Activated CD8-positive, alpha-beta memory T cell treated with anti-CD3 and anti-CD28 coated beads, Interleukin-2, amount 10 ng/mL, durations not matched to agents 7 days and 5 days (primary cell): ENCODE data around the gene MVD. TPM values are rescaled to one million over a fixed set of nuclear protein-coding genes. Genes with fewer than 3 reads are reported as not detected.

Experiments used
- ATAC-seq: fragments of 150-1000 bp; cut with Tn5 transposase; one replicate; pipeline ENCODE4 v1.10.0; 2021; ENCODE audit warnings: moderate library complexity
- CTCF ChIA-PET: fragments of 350-600 bp; sonication (Branson Sonifier 250); formaldehyde crosslinking; loops from one replicate; lab custom pipeline; 2021; ENCODE audit warnings: antibody characterized with exemption; lab: Charles Lee
- DNase-seq: peaks from one replicate; pipeline ENCODE4 v3.0.0-alpha.2; 2020
- H3K27ac Mint-ChIP-seq: one replicate; pipeline ENCODE4 v1.8.0; 2021; ENCODE audit warnings: mild to moderate bottlenecking, mixed read lengths
- H3K27me3 Mint-ChIP-seq: one replicate; pipeline ENCODE4 v1.8.0; 2021; ENCODE audit warnings: mixed read lengths
- H3K36me3 Mint-ChIP-seq: one replicate; pipeline ENCODE4 v1.8.0; 2021; ENCODE audit warnings: mild to moderate bottlenecking, mixed read lengths
- H3K4me1 Mint-ChIP-seq: one replicate; pipeline ENCODE4 v1.8.0; 2021; ENCODE audit warnings: mixed read lengths
- H3K4me3 Mint-ChIP-seq: one replicate; pipeline ENCODE4 v1.8.0; 2021; ENCODE audit warnings: mild to moderate bottlenecking, moderate library complexity, mixed read lengths
- H3K9me3 Mint-ChIP-seq: one replicate; pipeline ENCODE4 v1.8.0; 2022; ENCODE audit warnings: low read depth, mixed read lengths
- total RNA-seq, 2 experiments: library from RNA; stranded (reverse); gene quantifications; one replicate each; pipeline ENCODE4 v1.2.3, GENCODE V29; 2021

MVD gene
- total RNA-seq, 2 experiments from 2014 or later: 112 to 134 TPM

GRCh38 chr16:88624977-88625576 is 37.8 kb downstream of the MVD start:
- Mint-ChIP-seq H3K27me3 (no peaks in the 10 kb centered on the region), H3K9me3 (no peaks in the 10 kb centered on the region), H3K4me3 (no peak overlapping the region), H3K27ac (no peak overlapping the region), H3K4me1 (peaks cover 25% of the 10 kb centered on the region), H3K36me3 (peaks cover 24% of the 10 kb centered on the region)
- DNase-seq (peak; percentile 55), ATAC-seq (peak; percentile 28)
- CTCF ChIA-PET: interaction anchor here (1.6 kb wide), 1 partner anchor 8 kb away, joined by 3 read pairs; no protein-coding TSS in a partner anchor

GRCh38 chr16:88624481-88624880 is 38.4 kb downstream of the MVD start:
- Mint-ChIP-seq H3K9me3 (no peaks in the 10 kb centered on the region), H3K27ac (peak overlapping the region; percentile 11), H3K4me3 (no peak overlapping the region), H3K4me1 (peaks cover 31% of the 10 kb centered on the region), H3K36me3 (peaks cover 27% of the 10 kb centered on the region), H3K27me3 (no peaks in the 10 kb centered on the region)
- DNase-seq (no peak), ATAC-seq (no peak)
- CTCF ChIA-PET: interaction anchor here (1.6 kb wide), 1 partner anchor 9 kb away, joined by 3 read pairs; no protein-coding TSS in a partner anchor

GRCh38 chr16:88623858-88624257 is 39.0 kb downstream of the MVD start:
- Mint-ChIP-seq H3K4me1 (peaks cover 38% of the 10 kb centered on the region), H3K27me3 (no peaks in the 10 kb centered on the region), H3K4me3 (no peak overlapping the region), H3K9me3 (no peaks in the 10 kb centered on the region), H3K27ac (no peak overlapping the region), H3K36me3 (peaks cover 28% of the 10 kb centered on the region)
- DNase-seq: no peak
- CTCF ChIA-PET: no interaction called here
- no peak for ATAC-seq

- no peak for DNase-seq
- ATAC-seq: no peak
- Mint-ChIP-seq H3K27me3 (no peaks in the 10 kb centered on the region), H3K27ac (no peak overlapping the region), H3K9me3 (no peaks in the 10 kb centered on the region), H3K36me3 (peaks cover 29% of the 10 kb centered on the region), H3K4me3 (no peak overlapping the region), H3K4me1 (peaks cover 46% of the 10 kb centered on the region)
- CTCF ChIA-PET: interaction anchor here (0.8 kb wide), 1 partner anchor 11 kb away, joined by 3 read pairs; no protein-coding TSS in a partner anchor
Measured at GRCh38 chr16:88622866-88623265, 40.0 kb downstream of the MVD start.

GRCh38 chr16:88622125-88622524 is 40.8 kb downstream of the MVD start:
- Mint-ChIP-seq H3K27ac (no peak overlapping the region), H3K36me3 (peaks cover 22% of the 10 kb centered on the region), H3K4me1 (peaks cover 46% of the 10 kb centered on the region), H3K27me3 (no peaks in the 10 kb centered on the region), H3K9me3 (no peaks in the 10 kb centered on the region), H3K4me3 (no peak overlapping the region)
- DNase-seq (no peak), ATAC-seq (no peak)
- CTCF ChIA-PET: no interaction called here

GRCh38 chr16:88619859-88620815 is 42.8 kb downstream of the MVD start:
- CTCF ChIA-PET: interaction anchor here (0.6 to 3.0 kb wide), 16 partner anchors 9 to 182 kb away, joined by 3 to 15 read pairs (median 3); partner anchors contain the start of genes CYBA, MVD and ZC3H18
- H3K27ac Mint-ChIP-seq: peak overlapping the region; percentile 79
- no peaks in the 10 kb centered on the region for H3K9me3 Mint-ChIP-seq
- DNase-seq (peak; percentile 93), ATAC-seq (peak; percentile 84)
- peaks cover 43% of the 10 kb centered on the region for H3K4me1 Mint-ChIP-seq
- no peaks in the 10 kb centered on the region for H3K27me3 Mint-ChIP-seq
- peak overlapping the region; percentile 18 for H3K4me3 Mint-ChIP-seq
- peaks cover 22% of the 10 kb centered on the region for H3K36me3 Mint-ChIP-seq

GRCh38 chr16:88618956-88619667 is 43.8 kb downstream of the MVD start:
- peaks cover 22% of the 10 kb centered on the region for H3K36me3 Mint-ChIP-seq
- peaks cover 33% of the 10 kb centered on the region for H3K4me1 Mint-ChIP-seq
- no peaks in the 10 kb centered on the region for H3K9me3 Mint-ChIP-seq
- no peak for DNase-seq
- no peak overlapping the region for H3K4me3 Mint-ChIP-seq
- peak overlapping the region; percentile 79 for H3K27ac Mint-ChIP-seq
- CTCF ChIA-PET: interaction anchor here (0.6 to 3.0 kb wide), 12 partner anchors 10 to 182 kb away, joined by 3 to 15 read pairs (median 4); partner anchors contain the start of genes CYBA, MVD and ZC3H18
- H3K27me3 Mint-ChIP-seq: no peaks in the 10 kb centered on the region
- no peak for ATAC-seq

GRCh38 chr16:88618182-88618955 is 44.5 kb downstream of the MVD start:
- CTCF ChIA-PET: interaction anchor here (0.7 to 3.0 kb wide), 3 partner anchors 14 to 67 kb away, joined by 3 to 15 read pairs (median 3); partner anchors contain the start of gene ZC3H18
- no peak for ATAC-seq
- Mint-ChIP-seq H3K27ac (peak overlapping the region; percentile 79), H3K27me3 (no peaks in the 10 kb centered on the region), H3K4me3 (no peak overlapping the region), H3K9me3 (no peaks in the 10 kb centered on the region), H3K36me3 (peaks cover 18% of the 10 kb centered on the region), H3K4me1 (peaks cover 33% of the 10 kb centered on the region)
- no peak for DNase-seq

- ATAC-seq (no peak), DNase-seq (no peak)
- Mint-ChIP-seq H3K36me3 (peaks cover 16% of the 10 kb centered on the region), H3K4me3 (no peak overlapping the region), H3K4me1 (peaks cover 33% of the 10 kb centered on the region), H3K9me3 (no peaks in the 10 kb centered on the region), H3K27me3 (no peaks in the 10 kb centered on the region), H3K27ac (peak overlapping the region; percentile 2)
- CTCF ChIA-PET: interaction anchor here (0.7 to 2.2 kb wide), 4 partner anchors 16 to 68 kb away, joined by 3 to 6 read pairs (median 4); partner anchors contain the start of gene ZC3H18
Measured at GRCh38 chr16:88617268-88618031, 45.4 kb downstream of the MVD start.

GRCh38 chr16:88616736-88617135 is 46.2 kb downstream of the MVD start:
- Mint-ChIP-seq H3K9me3 (no peaks in the 10 kb centered on the region), H3K4me1 (peaks cover 31% of the 10 kb centered on the region), H3K36me3 (peaks cover 12% of the 10 kb centered on the region), H3K4me3 (no peak overlapping the region), H3K27ac (peak overlapping the region; percentile 56), H3K27me3 (no peaks in the 10 kb centered on the region)
- no peak for DNase-seq
- CTCF ChIA-PET: interaction anchor here (0.7 to 2.2 kb wide), 3 partner anchors 17 to 69 kb away, joined by 4 to 6 read pairs (median 4); no protein-coding TSS in a partner anchor
- no peak for ATAC-seq

GRCh38 chr16:88616320-88616719 is 46.6 kb downstream of the MVD start:
- peaks cover 31% of the 10 kb centered on the region for H3K4me1 Mint-ChIP-seq
- peak overlapping the region; percentile 58 for H3K27ac Mint-ChIP-seq
- H3K27me3 Mint-ChIP-seq: no peaks in the 10 kb centered on the region
- H3K36me3 Mint-ChIP-seq: peaks cover 12% of the 10 kb centered on the region
- ATAC-seq: no peak
- DNase-seq: no peak
- no peak overlapping the region for H3K4me3 Mint-ChIP-seq
- CTCF ChIA-PET: interaction anchor here (0.7 to 2.2 kb wide), 3 partner anchors 17 to 69 kb away, joined by 4 to 6 read pairs (median 4); no protein-coding TSS in a partner anchor
- H3K9me3 Mint-ChIP-seq: no peaks in the 10 kb centered on the region
